ENCODE measurements around the gene PCCA. TPM values are rescaled to one million over a fixed set of nuclear protein-coding genes. Genes with fewer than 3 reads are reported as not detected.

Gene PCCA
- total and polyA plus RNA-seq, 2 experiments from 2014 or later: 29.8 to 59.2 TPM

DNA sequence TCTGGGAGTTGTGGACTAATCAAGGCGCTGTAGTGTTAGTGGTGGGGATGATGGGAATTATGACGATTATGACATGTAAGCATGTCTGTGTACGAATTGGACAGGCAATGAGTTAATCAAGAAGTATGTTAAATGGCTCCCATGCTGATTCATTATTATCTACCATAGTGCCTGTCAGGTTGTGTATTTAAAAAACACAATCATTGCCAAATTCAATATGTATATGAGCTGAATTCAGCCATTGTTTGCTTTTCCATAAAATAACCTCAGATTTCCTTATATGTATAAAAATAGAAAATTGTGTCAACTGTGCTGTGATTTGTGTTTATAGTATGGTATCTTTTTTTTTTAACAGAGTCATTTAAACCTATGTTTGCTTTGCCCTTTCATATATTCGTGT, 37.1 kb downstream of the PCCA start:
- Histone ChIP-seq H3K36me3 (no peaks in the 10 kb centered on the region), H3K9me3 (ENCODE audit: low read depth) (no peaks in the 10 kb centered on the region), H3K27ac (no peak overlapping the region), H3K4me1 (ENCODE audit: low read depth) (no peaks in the 10 kb centered on the region), H3K4me3 (no peak overlapping the region), H3K27me3 (no peaks in the 10 kb centered on the region)
- TF ChIP-seq, protein P1, sequence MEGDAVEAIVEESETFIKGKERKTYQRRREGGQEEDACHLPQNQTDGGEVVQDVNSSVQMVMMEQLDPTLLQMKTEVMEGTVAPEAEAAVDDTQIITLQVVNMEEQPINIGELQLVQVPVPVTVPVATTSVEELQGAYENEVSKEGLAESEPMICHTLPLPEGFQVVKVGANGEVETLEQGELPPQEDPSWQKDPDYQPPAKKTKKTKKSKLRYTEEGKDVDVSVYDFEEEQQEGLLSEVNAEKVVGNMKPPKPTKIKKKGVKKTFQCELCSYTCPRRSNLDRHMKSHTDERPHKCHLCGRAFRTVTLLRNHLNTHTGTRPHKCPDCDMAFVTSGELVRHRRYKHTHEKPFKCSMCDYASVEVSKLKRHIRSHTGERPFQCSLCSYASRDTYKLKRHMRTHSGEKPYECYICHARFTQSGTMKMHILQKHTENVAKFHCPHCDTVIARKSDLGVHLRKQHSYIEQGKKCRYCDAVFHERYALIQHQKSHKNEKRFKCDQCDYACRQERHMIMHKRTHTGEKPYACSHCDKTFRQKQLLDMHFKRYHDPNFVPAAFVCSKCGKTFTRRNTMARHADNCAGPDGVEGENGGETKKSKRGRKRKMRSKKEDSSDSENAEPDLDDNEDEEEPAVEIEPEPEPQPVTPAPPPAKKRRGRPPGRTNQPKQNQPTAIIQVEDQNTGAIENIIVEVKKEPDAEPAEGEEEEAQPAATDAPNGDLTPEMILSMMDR (IDR thresholded peaks at IDR 0.05; ENCODE audit: low read depth, low read length): no peak
- no peak for DNase-seq (ENCODE audit: low read depth in 1 of 2, low spot score in 1 of 2)

DNA sequence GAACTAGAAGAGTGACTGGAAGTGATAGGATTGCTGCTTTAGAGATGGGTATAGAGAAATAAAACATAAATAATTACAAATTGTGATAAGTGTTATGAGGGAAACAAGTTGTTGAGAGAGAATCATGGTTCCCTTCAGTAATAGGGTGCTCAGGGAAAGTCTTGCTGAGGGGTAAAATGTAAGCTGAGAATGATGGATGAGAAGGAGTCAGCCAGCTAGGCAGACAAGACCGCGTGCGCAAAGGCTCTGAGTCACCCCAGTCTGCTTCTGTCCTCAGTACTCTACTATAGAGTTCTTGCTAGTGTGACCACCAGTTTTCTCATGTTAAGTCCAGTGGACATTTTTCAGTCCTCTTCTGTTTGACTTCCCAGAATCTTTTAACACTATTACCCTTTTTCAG, 39.5 kb downstream of the PCCA start:
- Histone ChIP-seq H3K27ac (no peak overlapping the region), H3K4me1 (ENCODE audit: low read depth) (no peaks in the 10 kb centered on the region), H3K27me3 (no peaks in the 10 kb centered on the region), H3K36me3 (no peaks in the 10 kb centered on the region), H3K4me3 (no peak overlapping the region), H3K9me3 (ENCODE audit: low read depth) (no peaks in the 10 kb centered on the region)
- TF ChIP-seq, protein P1 (IDR thresholded peaks at IDR 0.05; ENCODE audit: low read depth, low read length): no peak
- no peak for DNase-seq (ENCODE audit: low read depth in 1 of 2, low spot score in 1 of 2)

DNA sequence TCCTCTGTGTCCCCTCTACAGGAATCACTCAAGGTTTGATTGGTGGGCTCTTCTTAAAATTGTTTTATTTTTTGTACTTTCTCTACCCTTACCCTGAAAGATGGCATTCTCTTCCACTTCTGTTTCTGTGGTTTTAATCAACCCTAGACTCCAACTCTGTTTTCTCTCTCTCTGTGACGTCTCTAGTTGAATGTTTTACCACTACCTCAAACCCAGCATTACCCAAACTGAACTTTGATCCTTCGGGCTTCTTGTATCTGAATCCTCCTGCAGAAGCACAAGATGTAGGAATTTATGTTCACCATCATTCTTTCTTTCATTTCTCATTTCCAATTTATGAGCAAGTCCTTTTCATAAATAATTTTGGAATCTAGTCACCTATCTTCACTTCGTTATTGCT, 39.9 kb downstream of the PCCA start:
- TF ChIP-seq, protein P1 (IDR thresholded peaks at IDR 0.05; ENCODE audit: low read depth, low read length): no peak
- Histone ChIP-seq H3K4me3 (no peak overlapping the region), H3K27me3 (no peaks in the 10 kb centered on the region), H3K36me3 (no peaks in the 10 kb centered on the region), H3K9me3 (ENCODE audit: low read depth) (no peaks in the 10 kb centered on the region), H3K27ac (no peak overlapping the region), H3K4me1 (ENCODE audit: low read depth) (no peaks in the 10 kb centered on the region)
- DNase-seq (ENCODE audit: low read depth in 1 of 2, low spot score in 1 of 2): no peak

DNA sequence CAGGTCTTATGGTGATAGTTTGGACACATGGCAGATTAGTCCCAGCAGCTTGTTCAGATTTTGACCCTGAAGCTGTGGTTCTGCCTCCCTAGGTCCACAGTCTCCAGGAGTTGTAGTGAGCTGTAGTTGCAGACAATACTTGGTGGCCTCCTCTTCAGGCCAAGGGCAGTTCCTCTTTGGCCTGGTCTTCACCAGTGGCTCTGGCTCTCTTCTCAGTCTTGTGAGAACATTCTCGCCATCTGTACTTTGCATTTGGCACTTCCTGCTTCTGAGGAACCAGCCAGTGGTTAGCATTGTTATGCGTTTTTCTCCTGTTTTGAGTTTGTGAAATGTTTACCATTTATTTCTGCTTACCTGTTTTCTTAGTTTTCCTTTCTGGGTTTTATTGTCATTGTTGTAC, 40.7 kb downstream of the PCCA start:
- no peak for DNase-seq (ENCODE audit: low read depth in 1 of 2, low spot score in 1 of 2)
- Histone ChIP-seq H3K36me3 (no peaks in the 10 kb centered on the region), H3K9me3 (ENCODE audit: low read depth) (no peaks in the 10 kb centered on the region), H3K27ac (no peak overlapping the region), H3K4me1 (ENCODE audit: low read depth) (no peaks in the 10 kb centered on the region), H3K4me3 (no peak overlapping the region), H3K27me3 (no peaks in the 10 kb centered on the region)
- TF ChIP-seq, protein P1 (IDR thresholded peaks at IDR 0.05; ENCODE audit: low read depth, low read length): no peak

DNA sequence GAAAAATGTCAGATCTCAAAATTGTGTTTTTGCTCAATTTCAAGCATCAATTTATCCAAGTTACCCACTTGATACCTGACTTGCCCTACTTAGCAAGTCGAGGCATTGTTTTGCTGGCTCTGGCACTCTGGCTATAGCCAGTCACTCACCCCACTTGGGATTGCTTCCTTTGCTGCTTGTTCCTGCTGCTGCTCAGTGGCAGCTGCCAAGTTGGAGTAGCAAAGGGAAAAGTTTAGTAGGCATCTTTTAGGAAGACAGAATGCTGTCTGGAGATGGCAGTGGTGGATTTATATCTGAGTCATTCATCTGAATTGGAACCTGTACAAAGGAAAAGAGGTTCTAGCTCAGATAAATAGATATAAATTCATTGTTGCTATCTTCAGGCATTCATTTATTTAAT, 41.2 kb downstream of the PCCA start:
- H3K36me3 ChIP-seq: no peaks in the 10 kb centered on the region
- H3K4me3 ChIP-seq: no peak overlapping the region
- H3K4me1 ChIP-seq (ENCODE audit: low read depth): no peaks in the 10 kb centered on the region
- TF ChIP-seq, protein P1 (IDR thresholded peaks at IDR 0.05; ENCODE audit: low read depth, low read length): no peak
- H3K9me3 ChIP-seq (ENCODE audit: low read depth): no peaks in the 10 kb centered on the region
- DNase-seq (ENCODE audit: low read depth in 1 of 2, low spot score in 1 of 2): no peak
- H3K27ac ChIP-seq: no peak overlapping the region
- H3K27me3 ChIP-seq: no peaks in the 10 kb centered on the region

Measured in cardiac muscle cell (in vitro differentiated cells and primary cell).